BLaER1 treated with 17β-estradiol and CSF1 and Interleukin-3, amounts not matched to agents 10 nM and 100 nM (cell line): ENCODE results near the gene GTPBP8.

Experiments
- H3K27ac ChIP-seq, 11 experiments: shearing (Covaris generic); formaldehyde crosslinking; 2 replicates each; pipeline ENCODE4 v1.8.1; 2022
- H3K27me3 ChIP-seq, 11 experiments: shearing (Covaris generic); formaldehyde crosslinking; 2 replicates each; pipeline ENCODE4 v1.8.1; 2022
- H3K36me3 ChIP-seq, 11 experiments: shearing (Covaris generic); formaldehyde crosslinking; 2 replicates each; pipeline ENCODE4 v1.8.1; 2022
- H3K4me1 ChIP-seq, 10 experiments: shearing (Covaris generic); formaldehyde crosslinking; 2 replicates each; pipeline ENCODE4 v1.8.1; 2022
- H3K4me2 ChIP-seq, 11 experiments: shearing (Covaris generic); formaldehyde crosslinking; 2 replicates each; pipeline ENCODE4 v1.8.1; 2022
- H3K4me3 ChIP-seq, 10 experiments: shearing (Covaris generic); formaldehyde crosslinking; 2 replicates each; pipeline ENCODE4 v1.8.1; 2022
- H3K9ac ChIP-seq, 11 experiments: shearing (Covaris generic); formaldehyde crosslinking; 2 replicates each; pipeline ENCODE4 v1.8.1; 2022
- H3K9me3 ChIP-seq, 11 experiments: shearing (Covaris generic); formaldehyde crosslinking; replicated peaks in 1 of 11; 2 replicates each; pipeline ENCODE4 v1.8.1; 2022
- H4K20me1 ChIP-seq, 11 experiments: shearing (Covaris generic); formaldehyde crosslinking; 2 replicates each; pipeline ENCODE4 v1.8.1; 2022
- Cebpa-rat ChIP-seq, 11 experiments: shearing (Covaris generic); IDR thresholded peaks; 2 replicates each; pipeline ENCODE4 v1.8.1; 2022

GTPBP8 gene

DNA sequence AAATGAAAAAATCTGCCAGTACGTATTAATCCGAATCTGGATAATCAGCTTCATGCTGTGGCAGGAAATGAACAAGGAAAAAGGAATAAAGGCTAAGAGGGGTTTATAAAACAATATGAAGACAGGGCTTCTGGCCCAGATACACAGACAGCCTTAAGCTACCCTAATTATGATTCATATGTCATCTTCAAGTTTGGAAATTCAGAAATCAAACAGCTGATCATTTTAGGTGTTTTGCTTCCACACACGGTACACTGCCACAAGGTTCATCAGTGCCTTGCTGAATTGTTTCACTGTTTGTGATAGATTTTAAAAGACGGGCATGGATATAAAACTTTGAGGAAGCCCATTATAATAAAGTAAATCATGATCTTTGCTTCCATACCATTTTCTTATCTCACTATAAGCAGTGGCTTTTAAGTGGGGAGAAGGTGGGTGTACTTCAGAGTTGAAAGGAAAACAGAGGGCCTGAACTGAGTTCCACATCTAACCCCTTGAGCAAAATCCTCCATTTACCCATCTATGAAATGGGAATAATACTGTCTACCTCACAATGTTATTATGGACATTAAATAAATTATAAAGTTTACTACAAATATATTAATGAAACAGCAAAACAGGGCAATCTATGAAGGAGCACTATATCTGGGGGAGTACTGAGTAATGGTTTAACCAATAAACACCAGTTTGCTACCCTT, 15.7 kb downstream of the GTPBP8 start:
- Histone ChIP-seq H3K36me3 (peaks cover 93 to 100% (median 100%) of the 10 kb centered on the region in 11 experiments), H3K9me3 (no peaks in the 10 kb centered on the region), H3K4me3 (no peak overlapping the region), H3K27me3 (no peaks in the 10 kb centered on the region), H3K4me1 (0 out of 20 replicates have a peak, but pooled peaks cover 0 to 3% (median 0%) of the 10 kb centered on the region in 10 experiments), H3K27ac (no peak overlapping the region), H3K4me2 (no peak overlapping the region), H4K20me1 (peaks cover 4 to 67% (median 26%) of the 10 kb centered on the region in 11 experiments; a peak in 14 of 22 replicates), H3K9ac (no peak overlapping the region)
- TF ChIP-seq Cebpa-rat (IDR thresholded peaks at IDR 0.05) = no peak

DNA sequence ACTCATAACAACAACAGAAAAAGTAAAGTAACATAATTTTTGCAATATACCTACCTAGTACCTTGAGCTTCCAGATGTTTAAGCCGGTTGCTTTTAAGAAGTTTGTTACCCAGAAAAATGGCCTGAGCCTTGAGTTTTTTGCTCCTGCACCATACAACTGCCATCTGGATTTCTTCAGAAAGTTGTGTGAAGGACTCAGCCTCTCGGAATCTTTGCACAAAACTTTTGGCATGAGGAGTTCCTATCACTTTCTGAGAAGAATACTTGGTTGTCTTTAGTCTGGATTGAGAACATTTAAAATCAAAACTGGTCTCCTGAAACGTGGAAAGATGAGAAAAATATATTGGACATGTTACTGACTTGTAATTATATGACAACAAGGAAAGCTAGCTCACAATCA, 17.3 kb downstream of the GTPBP8 start:
- no peak overlapping the region for H3K4me3 ChIP-seq
- no peak overlapping the region for H3K9ac ChIP-seq

DNA sequence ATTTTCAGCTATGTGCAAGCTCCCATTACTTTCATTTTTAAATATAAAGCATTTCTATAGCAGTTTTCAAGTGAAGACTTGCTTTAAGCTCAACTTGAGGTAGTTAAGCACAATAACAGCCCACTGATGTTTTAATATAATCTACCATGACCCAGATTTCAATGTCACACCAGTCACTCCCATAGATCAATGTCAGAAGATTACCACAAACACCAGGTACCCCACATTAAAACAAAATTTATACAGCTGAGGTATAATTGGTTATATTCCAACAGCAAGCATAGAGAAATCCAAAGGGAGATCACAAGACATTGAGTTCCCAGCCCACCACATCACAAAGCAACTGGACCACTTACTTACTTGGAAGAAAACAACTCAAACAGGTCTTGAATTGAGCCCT, 22.8 kb downstream of the GTPBP8 start:
- Histone ChIP-seq H4K20me1 (peaks cover 0 to 93% (median 27%) of the 10 kb centered on the region in 11 experiments; a peak in 13 of 22 replicates), H3K27me3 (no peaks in the 10 kb centered on the region), H3K27ac (no peak overlapping the region), H3K4me3 (no peak overlapping the region), H3K9me3 (no peaks in the 10 kb centered on the region), H3K4me2 (no peak overlapping the region), H3K36me3 (peaks cover 78 to 93% (median 87%) of the 10 kb centered on the region in 11 experiments), H3K9ac (no peak overlapping the region), H3K4me1 (peaks cover 9 to 38% (median 10%) of the 10 kb centered on the region in 10 experiments)
- TF ChIP-seq Cebpa-rat (IDR thresholded peaks at IDR 0.05) = no peak

More for the DNA sequence above, 17.3 kb downstream of the GTPBP8 start:
- Histone ChIP-seq H3K27ac (no peak overlapping the region), H3K27me3 (no peaks in the 10 kb centered on the region), H3K4me2 (no peak overlapping the region), H3K4me1 (no peaks in the 10 kb centered on the region), H3K9me3 (no peaks in the 10 kb centered on the region), H4K20me1 (peaks cover 0 to 68% (median 29%) of the 10 kb centered on the region in 11 experiments; a peak in 14 of 22 replicates), H3K36me3 (peaks cover 94 to 100% (median 98%) of the 10 kb centered on the region in 11 experiments)
- no peak for TF ChIP-seq Cebpa-rat (IDR thresholded peaks at IDR 0.05)

DNA sequence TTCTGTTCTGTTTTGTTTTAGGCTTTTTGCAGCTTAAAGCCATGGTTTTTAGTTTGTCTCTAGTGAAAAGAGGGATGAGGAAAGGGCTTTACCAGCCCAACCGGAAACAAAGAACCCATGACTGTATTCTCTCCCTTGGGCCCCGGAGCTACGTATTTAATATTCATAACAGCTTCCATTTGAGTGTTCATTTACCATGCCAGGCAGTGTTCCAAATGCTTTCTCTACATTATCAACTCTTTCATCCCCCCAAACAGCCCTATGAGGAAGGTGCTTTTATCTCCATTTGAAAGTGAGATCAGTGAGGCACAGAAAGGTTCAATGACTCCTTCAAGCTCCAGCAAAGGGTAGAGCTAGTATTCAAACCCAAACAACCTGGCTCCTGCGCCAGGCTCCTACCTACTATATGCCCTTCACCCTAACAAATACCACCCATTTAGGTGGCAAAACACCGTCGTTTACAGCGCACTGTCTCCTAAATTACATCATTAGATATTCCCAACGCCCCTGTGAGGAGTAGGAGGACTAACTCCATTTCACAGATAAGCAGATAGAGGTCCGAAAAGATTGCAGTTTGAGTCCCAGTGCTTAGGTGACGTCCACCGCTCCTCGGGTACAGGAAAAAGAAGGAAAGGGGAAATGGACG, 27.9 kb downstream of the GTPBP8 start:
- Histone ChIP-seq H3K4me1 (peaks cover 18 to 48% (median 24%) of the 10 kb centered on the region in 10 experiments), H3K27me3 (no peaks in the 10 kb centered on the region), H3K9me3 (peaks cover 0 to 3% (median 0%) of the 10 kb centered on the region in 11 experiments; a peak in 1 of 22 replicates), H3K4me2 (peak overlapping the region; percentile 73 to 93 (median 88)), H3K36me3 (peaks cover 28 to 42% (median 38%) of the 10 kb centered on the region in 11 experiments), H3K9ac (peak overlapping the region; percentile 83 to 94 (median 91)), H3K4me3 (peak overlapping the region; percentile 69 to 83 (median 79)), H3K27ac (peak overlapping the region; percentile 86 to 95 (median 90)), H4K20me1 (peaks cover 0 to 46% (median 6%) of the 10 kb centered on the region in 11 experiments; a peak in 8 of 22 replicates)
- no peak for TF ChIP-seq Cebpa-rat (IDR thresholded peaks at IDR 0.05)

DNA sequence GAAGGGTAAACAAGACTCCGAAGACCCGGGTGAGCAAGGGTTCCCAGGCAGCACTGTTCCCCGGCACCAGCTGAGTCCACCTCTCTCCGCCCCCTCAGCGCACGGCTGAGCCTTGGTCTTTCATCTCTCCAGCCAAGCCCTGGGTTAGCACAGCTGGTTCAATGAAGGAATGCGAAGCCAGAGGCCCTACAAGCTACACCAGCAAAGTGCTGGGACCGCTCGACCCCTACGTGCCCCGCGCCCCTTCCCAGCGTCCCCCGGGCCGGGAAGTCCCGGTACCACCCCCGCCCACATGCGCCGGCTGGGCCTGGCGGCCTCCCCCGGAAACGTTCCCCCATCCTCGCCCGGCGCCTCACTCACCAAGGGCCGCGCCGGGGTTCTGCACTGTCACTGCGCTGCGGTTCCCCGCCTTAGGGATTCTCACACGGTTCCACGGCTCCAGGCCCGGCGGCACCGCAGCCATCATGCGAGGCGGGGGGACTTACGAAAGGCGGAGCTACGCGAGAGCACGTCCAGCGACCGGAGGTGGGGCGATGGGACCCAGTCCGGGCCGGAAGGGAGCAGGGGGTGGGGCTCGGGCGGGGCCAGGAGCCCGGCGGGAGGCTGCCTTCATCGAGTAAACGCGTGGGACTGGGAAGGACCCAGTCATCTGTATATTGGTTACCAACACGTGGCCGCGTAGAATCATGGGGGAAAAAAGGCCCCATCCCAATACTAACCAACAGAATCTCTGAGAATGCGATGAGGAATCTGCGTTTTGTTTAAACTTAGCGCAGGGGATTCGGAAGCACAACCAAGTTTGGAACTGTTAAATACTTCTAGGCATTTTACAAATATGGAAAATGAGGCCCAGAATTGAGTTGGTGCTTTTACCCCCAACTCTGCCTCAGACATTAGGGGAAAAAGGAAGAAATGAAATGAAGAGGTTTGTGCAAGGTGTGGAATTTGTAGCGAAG, 28.7 kb downstream of the GTPBP8 start:
- Histone ChIP-seq H3K9me3 (peaks cover 0 to 3% (median 0%) of the 10 kb centered on the region in 11 experiments; a peak in 1 of 22 replicates), H3K27me3 (no peaks in the 10 kb centered on the region), H4K20me1 (peaks cover 0 to 38% (median 6%) of the 10 kb centered on the region in 11 experiments; a peak in 8 of 22 replicates), H3K4me3 (peak overlapping the region; percentile 69 to 83 (median 79)), H3K36me3 (peaks cover 20 to 34% (median 30%) of the 10 kb centered on the region in 11 experiments; a peak in 21 of 22 replicates), H3K4me1 (peaks cover 18 to 48% (median 24%) of the 10 kb centered on the region in 10 experiments), H3K27ac (peak overlapping the region; percentile 86 to 95 (median 90)), H3K9ac (peak overlapping the region; percentile 83 to 94 (median 91)), H3K4me2 (peak overlapping the region; percentile 73 to 93 (median 88))
- TF ChIP-seq Cebpa-rat (IDR thresholded peaks at IDR 0.05) = no peak

DNA sequence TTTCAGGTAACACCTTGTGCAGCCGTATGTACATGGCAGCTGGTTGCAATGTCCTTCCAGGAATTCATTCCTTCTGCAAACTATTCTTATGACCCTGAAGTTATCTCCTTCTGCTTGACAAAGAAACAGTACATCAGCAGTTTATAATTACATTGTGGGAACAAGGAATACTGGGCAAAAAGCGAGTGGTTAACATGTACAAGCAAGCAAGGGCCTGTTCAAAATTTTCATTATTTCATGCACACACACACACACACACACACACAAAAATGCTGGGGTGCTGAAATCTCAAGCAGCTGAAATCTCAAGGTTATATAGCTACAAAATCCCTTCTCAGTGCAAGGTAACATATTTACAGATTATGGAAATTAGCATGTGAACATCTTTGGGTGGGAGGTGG, 30.7 kb downstream of the GTPBP8 start:
- H3K9me3 ChIP-seq = peaks cover 0 to 3% (median 0%) of the 10 kb centered on the region in 11 experiments; a peak in 1 of 22 replicates
- no peaks in the 10 kb centered on the region for H3K27me3 ChIP-seq
- peaks cover 18 to 31% (median 24%) of the 10 kb centered on the region in 10 experiments for H3K4me1 ChIP-seq
- H3K4me2 ChIP-seq = no peak overlapping the region
- H3K36me3 ChIP-seq = peaks cover 5 to 14% (median 10%) of the 10 kb centered on the region in 11 experiments; a peak in 20 of 22 replicates
- H4K20me1 ChIP-seq = peaks cover 0 to 18% (median 0%) of the 10 kb centered on the region in 11 experiments; a peak in 5 of 22 replicates
- no peak overlapping the region for H3K27ac ChIP-seq
- TF ChIP-seq Cebpa-rat (IDR thresholded peaks at IDR 0.05) = no peak
- H3K9ac ChIP-seq = no peak overlapping the region
- no peak overlapping the region for H3K4me3 ChIP-seq

DNA sequence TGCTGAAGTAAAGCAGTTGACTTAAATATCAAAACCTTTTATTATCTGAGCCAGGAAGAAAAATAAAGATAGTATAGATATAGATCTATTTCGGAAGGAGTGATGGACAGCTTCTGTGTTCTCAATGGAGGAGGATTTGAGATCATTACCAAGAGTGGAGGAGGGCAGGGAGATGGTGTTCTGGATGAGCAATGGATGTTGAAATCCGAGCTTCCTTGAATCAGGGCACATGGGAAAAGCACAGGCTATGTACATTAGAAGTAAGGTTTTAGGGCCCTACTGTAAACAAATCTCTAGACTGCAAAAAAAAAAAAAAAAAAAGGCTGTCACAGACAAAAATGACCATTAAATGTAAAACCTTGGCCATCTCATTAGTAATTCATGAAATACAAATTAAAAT, 43.2 kb downstream of the GTPBP8 start:
- Histone ChIP-seq H3K36me3 (no peaks in the 10 kb centered on the region), H3K4me2 (no peak overlapping the region), H4K20me1 (no peaks in the 10 kb centered on the region), H3K9ac (no peak overlapping the region), H3K9me3 (no peaks in the 10 kb centered on the region), H3K4me1 (no peaks in the 10 kb centered on the region), H3K4me3 (no peak overlapping the region), H3K27ac (no peak overlapping the region), H3K27me3 (no peaks in the 10 kb centered on the region)
- TF ChIP-seq Cebpa-rat (IDR thresholded peaks at IDR 0.05) = no peak

DNA sequence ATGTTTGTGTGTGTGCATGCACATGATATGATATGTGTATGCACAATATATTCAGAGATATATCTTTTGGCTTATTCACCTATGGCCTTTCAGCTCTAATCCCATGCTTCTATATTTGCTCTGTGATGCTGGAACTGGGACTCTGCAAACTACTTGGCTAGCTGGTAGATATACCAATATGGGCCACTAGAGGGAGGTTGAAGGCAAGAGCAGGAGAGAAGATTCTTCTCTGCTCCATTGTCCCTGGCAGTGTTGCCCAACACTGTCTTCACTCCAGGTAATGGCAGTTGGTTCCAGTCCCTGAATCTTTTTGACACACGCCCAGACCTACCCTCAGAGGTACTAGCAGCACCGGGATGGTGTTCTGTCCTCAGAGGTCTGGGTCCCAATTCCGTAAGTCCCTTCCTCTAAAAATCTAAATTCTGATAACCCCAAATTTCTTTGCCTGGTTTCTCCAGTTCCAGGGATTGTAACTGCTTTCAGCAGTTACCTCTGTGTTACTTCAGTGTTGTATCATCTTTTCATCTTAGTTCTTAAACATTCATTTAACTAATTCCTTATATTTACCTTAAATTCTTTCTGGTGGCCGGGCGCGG, 44.7 kb downstream of the GTPBP8 start:
- Histone ChIP-seq H4K20me1 (no peaks in the 10 kb centered on the region), H3K36me3 (no peaks in the 10 kb centered on the region), H3K4me3 (no peak overlapping the region), H3K9me3 (no peaks in the 10 kb centered on the region), H3K4me1 (no peaks in the 10 kb centered on the region), H3K4me2 (no peak overlapping the region), H3K9ac (no peak overlapping the region), H3K27me3 (no peaks in the 10 kb centered on the region), H3K27ac (no peak overlapping the region)
- TF ChIP-seq Cebpa-rat (IDR thresholded peaks at IDR 0.05) = no peak
